DMS53 treated with DMSO at 0.1 percent for 48 hours (cell line): ENCODE measurements around the gene TSPAN2.

Experiments
- DNase-seq: peaks from one replicate; lab custom pipeline; 2025; ENCODE audit not compliant: unreplicated experiment; lab: John Stamatoyannopoulos, UW

TSPAN2 gene

DNA sequence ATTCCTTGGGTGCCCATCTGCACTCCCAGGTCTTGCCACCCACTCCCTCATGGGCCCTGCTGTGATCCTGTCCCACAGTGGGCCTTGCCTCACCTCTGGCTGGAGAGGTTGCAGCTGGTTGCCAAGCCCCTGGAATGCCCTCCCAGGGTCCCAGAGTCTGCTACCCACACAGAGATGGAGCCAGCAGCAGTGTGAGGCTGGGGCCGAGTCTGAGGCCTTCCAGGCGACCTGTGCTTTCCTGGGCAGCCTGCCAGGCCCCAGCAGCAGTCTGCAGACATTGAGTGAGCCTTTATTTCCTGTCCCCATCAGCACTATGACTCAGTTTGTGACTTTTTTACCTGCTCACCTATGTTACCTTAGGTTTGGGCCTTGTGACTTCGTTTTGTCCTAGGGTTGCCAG is 25.0 kb upstream of the TSPAN2 start:
- peak; percentile 51 for DNase-seq

DNA sequence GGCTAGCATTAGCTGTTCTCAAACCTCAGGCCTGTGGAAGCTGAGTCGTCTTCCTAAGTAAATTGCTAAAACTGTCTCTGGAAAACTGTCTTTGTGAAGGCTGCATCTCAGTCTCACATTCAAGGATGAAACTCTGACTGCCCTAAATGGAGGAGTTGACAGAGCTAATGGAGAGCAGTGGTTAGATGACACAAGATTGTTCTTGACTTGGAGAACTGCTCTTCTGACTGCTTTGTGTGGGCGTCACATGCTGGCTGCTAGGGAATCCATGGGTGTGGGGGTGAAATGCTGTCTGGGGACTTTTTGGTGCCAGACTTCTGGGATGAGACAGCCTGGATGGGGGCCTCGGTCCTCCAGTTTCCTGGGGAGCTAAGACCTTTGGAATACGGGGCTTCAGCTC is 24.5 kb upstream of the TSPAN2 start:
- no peak for DNase-seq

DNA sequence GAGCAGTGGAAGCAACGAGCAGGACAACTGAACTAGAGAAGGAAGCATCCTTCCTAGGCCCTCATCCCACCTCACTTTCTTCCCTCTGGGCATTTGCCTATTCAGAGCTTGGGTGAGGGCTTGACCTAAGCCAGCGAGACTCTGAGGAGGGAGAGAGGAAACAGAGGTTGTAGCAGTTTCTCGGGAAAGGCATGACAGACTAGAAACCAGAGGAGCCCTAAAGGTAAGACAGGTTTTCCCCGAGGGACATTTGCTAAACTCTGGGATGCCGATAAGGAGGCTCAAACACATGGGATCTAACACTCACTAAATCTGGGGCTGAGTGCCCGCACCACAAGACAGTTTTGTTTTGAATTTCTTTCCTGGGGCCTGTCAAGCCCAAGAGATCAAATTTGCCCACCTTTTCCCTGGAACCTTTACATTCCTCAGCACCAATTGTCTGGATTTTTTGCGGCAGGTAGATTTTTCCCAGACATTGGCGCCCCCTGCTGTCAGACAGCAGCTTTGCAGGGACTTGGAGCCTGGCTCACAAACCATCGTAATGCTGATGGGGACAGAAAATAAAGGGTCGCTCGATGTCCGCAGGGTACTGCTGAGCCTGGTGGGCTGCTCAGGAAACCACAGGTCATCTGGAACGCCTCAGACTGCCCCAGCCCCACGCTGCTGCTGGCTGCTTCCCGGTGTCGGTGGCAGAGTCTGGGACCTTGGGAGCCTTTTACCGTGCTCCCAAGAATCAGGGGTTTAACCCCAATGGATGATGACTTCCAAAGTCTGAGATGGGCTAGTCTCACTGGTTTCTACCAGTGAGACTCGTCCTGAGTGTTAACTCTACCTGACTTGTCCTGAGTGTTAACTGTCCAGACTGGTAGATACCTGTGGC is 23.4 kb upstream of the TSPAN2 start:
- peak; percentile 29 for DNase-seq

DNA sequence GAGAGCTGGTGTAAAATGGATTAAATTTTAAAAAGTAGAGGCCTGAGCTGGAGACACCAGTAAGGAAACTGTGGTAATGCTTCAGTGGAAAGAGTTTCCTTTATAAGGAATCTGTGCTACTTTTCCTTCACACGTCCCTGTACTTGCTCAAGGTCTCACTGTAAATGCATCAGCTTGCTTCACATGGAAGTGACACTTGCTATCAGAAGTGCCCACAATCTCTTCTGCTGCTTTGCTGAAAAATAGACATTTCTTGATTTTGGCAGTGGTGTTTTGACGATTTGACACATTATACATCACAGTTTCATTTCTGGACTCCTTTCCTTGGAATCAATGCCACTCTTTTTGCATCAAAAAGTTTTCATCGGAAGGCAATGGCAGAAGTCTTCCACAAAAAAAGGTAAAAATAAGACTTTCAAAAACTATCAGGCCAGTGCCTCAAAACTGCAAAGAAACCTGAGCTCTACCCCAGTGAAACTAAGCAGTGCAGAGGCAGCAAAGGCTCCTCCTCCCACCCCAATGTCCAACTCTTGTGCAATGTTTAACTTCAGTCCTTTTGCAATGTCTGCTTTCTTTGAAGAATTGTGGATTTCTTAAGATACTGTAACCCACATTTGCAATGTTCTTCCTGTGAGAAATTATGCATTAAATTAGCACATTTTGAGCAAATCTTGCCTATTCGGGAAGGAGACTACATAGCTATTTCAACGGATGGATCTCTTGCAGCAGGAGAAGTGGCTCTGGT is 18.4 kb upstream of the TSPAN2 start:
- DNase-seq = no peak

DNA sequence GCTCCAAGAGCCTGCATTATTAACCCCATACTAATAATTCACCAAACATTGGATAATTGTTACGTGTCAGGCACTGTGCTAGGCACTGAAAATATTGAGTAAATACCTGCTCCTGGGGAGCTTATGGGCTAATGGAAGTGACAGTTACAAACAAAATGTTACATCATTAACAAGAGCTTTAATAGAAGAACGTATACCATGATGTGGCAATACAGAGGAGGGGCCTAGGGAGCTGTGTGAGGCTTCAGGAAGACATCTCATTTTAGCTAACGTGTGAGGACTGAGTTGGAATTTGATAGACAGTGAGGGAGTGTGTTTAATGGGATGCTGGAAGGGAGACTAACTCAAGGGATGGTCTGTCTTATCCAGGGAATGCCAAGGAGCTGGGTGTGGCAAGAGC is 16.5 kb upstream of the TSPAN2 start:
- no peak for DNase-seq

DNA sequence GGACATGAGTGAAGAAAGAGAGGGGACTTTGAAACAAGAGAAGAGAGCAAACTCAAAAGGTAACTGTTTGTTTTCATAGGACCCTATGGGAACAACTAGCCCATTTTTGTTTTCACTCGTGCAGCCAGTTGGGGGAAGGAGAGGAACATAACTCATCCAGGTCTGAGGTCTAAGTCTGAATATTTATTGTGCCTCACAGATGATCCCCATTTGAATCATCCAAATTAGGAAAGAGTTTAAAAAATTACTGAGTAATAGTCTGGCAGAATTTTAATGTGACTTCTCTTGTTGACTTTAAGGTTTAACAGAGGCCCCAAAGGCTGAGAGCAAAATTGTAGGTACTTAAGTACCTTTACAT is 10.4 kb upstream of the TSPAN2 start:
- DNase-seq = no peak

DNA sequence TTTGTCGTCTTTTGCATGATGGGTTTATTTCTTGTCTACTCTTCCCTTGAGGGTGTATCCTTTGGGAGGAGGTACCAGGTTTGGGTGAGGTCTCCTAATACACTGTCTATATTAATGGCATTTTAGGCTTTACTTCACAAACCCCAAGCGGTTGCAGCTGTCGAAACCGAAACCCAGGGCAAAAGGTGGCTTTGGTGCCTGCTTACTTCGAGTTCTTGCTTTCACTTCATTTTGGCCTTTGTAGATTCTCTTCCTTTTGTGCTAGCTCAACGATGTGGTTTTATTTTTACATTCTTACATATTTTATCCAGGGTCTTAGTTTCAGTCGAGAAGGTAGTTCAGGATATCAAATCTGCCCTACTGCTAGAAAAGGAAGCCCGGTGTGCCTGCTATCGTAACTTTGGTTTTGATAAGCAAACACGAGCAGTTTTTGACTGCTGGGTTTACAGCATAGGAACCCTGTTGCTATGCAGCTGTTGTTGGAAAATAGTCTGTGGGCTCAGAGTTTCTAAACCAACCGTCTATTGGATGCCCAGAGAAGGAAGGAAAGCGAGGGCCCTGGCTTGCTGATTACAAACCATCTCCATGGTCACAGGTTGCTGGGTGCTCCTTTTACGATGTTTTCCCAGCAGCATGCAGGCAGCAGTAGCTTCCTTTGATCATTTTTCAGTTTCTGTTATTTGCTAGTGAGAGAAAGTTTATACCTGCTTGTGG is 9.8 kb upstream of the TSPAN2 start:
- DNase-seq = no peak

DNA sequence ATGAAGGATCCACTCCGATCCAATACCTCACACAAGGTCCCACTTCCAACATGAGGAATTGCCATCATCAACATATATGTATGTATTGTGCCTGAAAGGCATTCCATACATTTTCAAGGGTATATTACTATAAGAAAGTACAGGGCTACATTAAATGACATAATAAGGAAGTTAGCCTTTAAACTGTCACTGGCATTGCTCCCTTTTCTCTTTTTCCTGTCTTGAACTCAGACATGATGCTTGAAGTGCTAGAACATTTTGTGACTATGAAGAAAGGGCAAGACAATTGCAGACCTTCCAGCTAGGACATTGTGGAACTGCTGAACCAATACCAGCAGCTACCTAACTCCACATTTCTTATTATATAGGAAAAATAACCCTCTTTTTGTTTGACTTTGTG is 2.9 kb upstream of the TSPAN2 start:
- no peak for DNase-seq

DNA sequence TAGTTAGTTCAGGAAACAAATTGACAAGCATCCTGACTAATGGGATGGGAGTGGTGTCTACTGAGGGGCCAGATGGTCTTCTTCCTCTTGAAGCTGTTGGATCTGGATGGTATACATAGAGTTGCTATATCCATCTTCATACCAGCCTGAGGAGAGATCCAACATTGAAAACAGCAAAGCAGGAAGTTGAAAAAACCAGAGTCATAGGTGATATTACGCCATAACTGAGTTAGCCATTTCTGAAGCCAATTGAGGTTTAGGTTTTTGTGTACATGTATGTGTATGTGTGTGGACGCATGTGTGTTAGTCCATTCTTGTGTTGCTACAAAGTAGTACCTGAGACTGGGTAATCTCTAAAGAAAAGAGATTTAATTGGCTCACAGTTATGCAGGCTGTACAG is 2.3 kb upstream of the TSPAN2 start:
- DNase-seq = no peak

DNA sequence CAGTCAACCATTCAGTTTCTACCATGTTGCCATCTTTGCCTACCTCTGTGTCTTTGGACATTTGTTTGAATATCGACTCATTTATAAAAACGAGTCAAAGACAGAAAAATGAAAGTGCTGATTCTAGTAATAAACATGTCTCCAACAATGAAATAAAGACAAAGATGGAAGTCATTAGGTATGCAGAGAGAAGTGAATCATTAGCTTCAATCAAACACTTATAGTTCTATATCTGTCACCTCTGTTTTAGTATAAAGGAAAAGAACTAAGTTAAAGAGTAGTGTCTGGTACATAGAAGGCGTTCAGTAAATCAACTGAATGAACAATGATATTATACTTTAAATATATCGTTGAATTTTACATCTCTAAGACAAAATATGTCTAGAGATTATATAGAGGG is 1.7 kb upstream of the TSPAN2 start:
- DNase-seq = no peak

DNA sequence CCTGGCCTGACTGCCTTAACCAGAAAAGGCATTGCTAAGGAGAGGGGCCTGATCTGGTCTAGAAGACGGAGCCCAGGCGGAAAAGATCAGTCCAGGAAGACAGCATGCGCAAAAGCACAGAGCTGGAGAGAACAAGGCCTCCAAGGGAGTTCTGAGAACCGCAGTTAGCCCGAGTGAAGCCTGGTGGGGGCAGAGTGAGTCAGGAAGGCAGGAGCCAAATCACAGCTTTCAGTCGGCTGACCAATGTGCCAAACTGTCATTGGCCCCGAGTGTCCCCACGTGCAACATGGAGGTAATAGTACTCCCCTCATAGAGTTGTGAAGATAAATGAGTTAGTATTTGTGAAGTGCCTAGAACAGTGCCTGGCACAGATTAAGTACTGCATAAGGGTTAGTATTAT is 1.2 kb upstream of the TSPAN2 start:
- DNase-seq = no peak

DNA sequence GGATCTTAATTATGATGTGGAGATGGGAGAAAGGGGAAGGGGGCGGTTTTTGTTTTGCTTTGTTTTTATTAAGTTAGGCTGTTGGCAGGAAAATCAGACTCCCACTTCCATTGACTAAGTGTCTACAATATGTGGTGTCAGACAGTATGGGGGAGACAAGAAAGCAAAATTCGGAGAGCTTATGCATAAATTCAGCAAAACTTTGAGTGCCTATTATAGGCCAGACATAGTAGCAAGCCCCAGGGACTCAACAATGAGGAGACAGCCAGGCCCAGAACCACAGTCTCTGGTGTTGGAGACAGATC is 835 bp upstream of the TSPAN2 start:
- DNase-seq = no peak

DNA sequence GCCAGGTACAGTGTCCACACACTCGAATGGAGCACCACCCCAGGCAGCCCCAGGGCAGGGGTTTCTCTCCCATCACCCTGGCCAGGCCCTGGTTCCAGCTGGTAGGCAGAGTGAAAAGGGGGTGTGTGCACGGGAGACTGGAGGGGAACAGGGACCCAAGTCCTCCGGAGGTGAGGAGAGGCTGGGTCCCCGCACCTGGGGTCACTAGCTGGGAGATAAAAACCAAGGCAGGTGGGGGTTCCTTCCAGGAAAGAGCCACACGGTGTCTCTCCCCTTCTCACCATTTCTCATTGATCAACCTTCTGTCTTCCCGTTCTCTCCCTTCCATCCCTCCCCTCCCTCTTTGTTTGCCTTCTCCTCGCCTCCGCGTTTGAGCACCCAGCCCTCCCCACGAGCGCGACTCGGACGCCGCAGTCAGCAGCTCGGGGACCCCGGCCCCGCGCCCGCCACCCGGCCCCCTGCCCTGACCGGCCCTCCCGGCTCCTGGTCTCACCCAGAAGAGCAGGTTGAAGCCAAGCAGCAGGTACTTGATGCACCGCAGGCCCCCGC is 358 bp downstream of the TSPAN2 start:
- DNase-seq = peak; percentile 4

DNA sequence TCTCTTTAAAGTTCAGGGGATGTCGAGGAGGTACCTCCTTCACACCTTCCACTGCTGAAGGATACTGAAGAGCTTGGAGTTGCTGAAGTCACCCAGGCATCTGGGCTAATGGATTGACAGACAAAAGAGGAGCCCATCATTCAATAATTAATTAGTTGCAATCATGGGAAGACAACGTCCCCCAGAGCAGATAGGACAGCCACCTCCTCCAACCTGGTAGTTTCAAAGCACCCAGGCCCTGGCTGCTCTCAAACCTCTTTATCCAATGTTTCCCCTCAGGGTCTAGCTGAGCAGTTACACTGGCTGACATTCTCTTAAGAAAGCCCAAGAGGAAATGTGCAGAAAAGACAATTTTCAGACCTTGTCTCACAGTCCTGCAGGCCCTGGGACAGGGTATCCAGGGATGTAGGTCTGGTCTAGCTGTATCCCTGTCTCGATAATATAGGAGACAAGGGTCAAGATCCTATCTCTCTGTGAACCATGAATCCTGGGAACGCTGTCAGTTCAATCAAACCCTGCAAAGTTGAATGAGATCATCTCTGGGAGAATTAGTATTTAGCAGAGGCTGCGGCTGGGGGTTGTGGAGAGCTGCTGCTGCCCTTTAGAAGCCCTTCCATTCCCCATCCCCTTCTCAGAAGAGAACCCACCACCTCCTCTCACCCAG is 1.1 kb downstream of the TSPAN2 start:
- DNase-seq = no peak

DNA sequence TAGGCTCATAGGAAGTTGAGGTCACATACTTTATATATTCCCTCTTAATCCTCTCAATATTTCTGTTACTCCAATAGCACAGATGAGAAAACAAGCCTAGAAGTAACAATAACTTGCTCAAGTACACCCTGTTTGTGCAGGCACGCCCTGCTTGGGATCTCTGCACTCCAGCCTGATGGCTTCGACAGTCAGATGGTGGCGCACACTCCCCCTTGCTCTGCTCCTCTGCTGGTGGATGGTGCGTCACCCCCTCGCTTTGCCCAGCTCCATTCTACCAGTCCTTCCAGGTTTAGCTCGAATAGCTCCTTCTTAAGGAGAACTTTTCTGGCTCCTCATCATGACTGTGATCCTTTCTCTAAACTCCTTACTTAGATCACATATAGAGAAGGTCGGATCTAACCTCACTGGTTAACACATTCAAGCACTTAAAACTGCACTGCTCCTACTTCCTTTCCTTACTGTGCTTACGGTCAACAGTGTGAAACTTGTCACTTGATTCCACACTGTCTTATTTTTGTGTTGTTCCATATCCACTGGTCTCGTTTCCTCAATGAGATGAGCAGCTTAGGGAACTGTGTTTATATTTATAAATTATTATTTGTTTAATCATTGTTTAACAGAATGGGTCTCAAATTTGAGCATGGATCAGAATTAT is 3.0 kb downstream of the TSPAN2 start:
- no peak for DNase-seq

DNA sequence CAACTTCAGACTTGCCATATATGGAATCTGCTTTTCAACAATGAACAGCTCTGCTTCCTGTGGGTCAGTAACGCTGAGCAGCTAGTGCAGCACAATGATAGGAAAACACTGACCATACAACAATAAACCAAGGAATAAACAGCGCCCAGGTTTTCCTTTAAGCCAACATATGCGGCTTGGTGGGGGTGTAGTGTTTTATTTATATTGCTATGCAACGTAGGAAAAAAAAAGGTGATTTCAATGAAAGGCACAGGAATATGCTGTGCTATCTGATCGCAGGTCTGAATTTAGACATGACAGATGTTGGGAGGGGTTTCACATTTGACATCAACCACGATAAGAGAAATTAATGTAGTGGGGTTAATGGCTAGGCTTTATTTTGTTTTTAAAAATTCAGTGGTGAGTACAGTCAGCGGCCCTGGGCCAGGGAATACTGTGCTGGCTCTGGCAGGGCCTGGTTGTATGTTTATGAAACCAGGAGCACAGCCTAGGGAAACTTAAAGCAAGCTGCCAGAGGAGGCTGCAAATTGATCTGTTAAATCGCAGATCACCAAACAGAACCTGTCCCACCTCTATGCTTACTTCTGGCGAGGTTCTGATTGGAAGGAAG is 4.3 kb downstream of the TSPAN2 start:
- no peak for DNase-seq

DNA sequence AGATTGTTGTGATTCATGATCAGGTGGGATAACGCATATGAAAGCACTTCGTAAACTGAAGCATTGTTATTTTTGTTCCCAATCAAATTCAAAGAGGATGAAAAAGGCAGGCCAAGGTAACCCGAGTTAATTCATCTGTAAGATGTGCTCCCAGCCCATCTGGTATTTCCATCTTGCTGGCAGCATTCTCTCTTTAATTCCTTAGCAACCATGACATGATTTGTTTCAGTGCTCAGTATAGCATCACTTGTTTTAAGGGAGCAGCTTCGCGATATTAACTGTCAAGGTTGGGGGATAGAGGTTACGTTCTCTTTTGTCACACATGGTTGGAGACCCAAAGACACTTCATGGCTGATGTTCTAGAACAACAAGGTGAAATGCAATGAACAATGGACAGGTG is 6.4 kb downstream of the TSPAN2 start:
- no peak for DNase-seq

DNA sequence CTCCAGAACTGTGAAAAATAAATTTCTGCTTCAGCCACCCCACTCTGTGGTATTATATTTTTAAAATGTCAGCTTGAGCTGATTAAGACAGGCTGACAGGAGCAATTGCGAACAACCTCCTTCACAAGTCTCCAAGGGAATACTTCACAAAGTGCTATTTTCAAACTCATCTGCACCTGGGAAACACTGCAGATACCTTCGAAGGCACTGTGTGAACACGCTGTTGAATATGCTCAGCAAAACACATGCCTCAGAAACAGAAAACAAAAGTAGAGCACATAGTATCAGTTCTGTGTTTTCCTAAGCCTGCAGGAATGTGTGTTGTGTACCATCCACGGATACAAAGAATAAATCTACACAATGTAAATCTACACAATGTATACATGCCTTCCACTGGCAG is 10.6 kb downstream of the TSPAN2 start:
- DNase-seq = no peak

DNA sequence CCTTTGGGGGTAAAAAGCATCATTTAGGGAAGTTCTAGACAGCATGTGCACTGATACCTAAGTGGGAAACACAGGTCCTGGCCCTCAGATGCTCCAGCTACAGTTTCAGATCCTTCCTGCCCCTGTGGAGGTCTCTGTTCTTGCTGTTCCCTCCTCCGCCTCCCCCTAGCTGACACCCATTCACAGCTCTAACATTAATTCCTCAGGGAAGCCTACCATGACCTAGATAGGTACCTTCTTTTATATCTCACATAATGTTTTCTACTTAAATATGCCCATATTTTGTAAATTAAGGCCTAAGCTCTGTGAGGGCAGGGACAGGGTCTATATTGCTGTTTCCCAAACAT is 11.3 kb downstream of the TSPAN2 start:
- no peak for DNase-seq

DNA sequence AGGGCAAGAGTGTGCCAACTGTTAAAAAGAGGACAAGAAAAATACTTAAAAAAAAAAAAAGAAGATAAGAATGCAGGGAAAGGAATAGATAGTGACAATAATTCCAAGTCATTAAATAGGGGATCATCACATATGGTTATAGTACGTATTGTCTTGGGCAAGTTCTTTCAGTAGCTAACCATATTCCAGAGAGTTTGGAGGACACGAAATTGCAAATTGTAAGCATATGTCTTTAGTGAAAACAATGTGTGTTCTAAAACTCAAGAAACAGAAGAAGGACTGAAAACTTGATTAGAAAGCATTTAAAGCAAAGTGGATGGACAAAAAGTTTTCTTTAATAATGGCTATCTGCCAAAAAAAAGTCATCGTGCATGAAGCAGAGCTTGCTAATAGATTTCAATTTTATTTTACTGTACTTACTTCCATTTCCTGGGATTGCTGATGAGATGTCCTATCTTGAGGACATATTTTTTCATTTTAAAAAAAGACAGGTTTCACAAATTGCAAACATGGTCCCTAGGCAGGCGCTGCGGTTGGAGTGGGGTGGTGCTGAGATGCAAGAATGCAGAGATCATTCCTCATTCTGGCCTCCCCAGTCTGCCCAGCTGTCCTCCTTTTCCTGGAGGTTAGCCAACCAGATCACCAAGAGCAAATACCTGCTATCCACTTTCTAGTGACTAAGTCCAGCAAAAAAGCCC is 11.9 kb downstream of the TSPAN2 start:
- DNase-seq = no peak
